GM20431 (cell line): ENCODE results near the gene HTR3A.
"Not testable (repeated sequence)": the region's sequence is repeated elsewhere in the genome, so short reads cannot be mapped to it uniquely, and the experiment has no call there.

Source experiments
- in situ Hi-C: fragments of 300-500 bp; cut with MseI, MboI; formaldehyde crosslinking; loops from one replicate; pipeline ENCODE4 v1.15.0; 2020; ENCODE audit warnings: low sequenced_read_pairs; ENCODE audit not compliant: unreplicated experiment

Gene HTR3A

GRCh38 chr11:113974741-113975470 lies at the start of gene HTR3A:
Gene HTR3A, plus strand, starts transcription at chr11:113975108. Its CDS starts 218 bp downstream, at chr11:113975326.
- in situ Hi-C loops: loop anchor here (25.0 kb wide), 1 partner anchor 287 kb away; no protein-coding TSS in a partner anchor

GRCh38 chr11:113926273-113927197 lies 48.4 kb upstream of the HTR3A start:
- in situ Hi-C loops: no loop called here

DNA sequence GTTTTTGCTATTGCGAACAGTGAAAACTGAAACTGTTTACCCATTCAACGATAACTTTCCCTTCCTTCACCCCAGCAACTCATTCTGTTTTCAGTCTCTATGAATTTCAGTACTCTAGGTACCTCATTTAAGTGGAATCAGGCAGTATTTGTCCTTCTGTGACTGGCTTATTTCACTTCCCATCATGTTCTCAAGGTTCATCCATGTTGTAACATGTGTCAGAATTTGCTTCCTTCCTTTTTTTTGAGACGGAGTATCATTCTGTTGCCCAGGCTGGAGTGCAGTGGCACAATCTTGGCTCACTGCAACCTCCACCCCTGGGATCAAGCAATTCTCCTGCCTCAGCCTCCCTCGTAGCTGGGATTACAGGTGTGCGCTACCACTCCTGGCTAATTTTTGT lies 46.6 kb upstream of the HTR3A start:
- in situ Hi-C loops: no loop called here

DNA sequence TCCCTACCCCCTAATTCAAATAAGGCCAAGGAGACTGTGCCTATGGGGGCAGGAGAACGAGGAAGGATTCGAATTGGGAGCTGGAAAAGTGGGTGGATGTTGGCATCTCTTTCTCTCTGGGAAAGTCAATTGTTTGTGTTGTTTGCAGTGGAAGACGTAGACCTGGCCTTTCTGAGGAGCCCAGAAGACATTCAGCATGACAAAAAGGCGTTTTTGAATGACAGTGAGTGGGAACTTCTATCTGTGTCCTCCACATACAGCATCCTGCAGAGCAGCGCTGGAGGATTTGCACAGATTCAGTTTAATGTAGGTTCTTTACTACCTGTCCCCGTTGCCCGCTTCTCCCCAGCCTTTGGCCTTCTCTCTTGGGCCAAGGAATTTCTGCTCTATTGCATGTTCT lies 42.1 kb upstream of the HTR3A start:
- in situ Hi-C loops: no loop called here

DNA sequence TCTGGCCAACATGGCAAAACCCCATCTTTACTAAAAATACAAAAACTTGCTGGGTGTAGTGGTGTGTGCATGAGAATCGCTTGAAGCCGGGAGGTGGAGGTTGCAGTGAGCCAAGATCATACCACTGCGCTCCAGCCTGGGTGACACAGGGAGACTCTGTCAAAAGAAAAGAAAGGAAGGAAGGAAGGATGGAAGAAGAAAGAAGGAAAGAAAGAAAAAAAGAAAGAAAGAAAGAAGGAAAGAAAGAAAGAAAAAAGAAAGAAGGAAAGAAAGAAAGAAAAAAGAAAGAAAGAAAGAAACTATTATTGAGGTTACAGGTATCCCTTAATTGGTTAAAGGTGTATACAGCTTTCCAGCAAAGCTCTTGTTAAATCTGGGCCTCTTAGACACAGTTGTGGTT lies 40.7 kb upstream of the HTR3A start:
- in situ Hi-C loops: not testable (repeated sequence)

DNA sequence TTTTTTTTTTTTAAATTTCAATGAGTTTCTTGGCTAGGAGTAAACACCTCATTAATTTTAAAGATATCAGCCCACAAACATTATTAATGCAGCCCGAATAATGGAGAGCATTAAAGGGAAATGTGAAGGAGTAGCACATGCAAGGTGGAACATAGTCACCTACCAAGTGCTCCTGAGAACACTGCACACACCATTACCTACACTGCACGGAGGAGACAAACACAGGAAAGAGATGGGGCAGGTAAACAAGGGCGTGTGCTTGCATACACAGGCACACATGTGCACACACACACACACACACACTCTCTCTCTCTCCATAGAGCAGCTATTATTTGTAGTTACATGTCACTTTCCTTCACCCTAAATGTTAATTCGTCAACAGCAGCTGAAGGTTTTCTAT lies 40.1 kb upstream of the HTR3A start:
- in situ Hi-C loops: no loop called here

DNA sequence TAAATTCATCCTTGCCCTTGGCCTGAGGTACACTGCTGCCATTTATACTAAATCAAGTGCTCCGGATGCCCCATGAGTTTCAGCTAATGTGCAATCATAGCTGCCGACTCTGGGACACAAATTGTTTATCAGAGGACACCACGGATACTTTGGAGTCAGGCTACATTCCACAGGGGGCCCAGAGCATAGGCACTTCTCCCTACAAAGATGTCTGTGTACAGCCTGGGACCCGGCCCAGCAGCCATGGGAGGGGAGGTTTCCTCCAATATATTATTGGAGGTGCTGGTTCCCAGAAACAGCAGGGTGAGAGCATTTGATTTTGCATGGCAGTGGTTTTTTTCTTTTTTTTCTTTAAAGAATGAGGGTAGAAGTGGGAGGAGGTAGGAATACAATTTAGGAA lies 39.0 kb upstream of the HTR3A start:
- in situ Hi-C loops: no loop called here

GRCh38 chr11:113937918-113938317 lies 37.0 kb upstream of the HTR3A start:
- in situ Hi-C loops: no loop called here

DNA sequence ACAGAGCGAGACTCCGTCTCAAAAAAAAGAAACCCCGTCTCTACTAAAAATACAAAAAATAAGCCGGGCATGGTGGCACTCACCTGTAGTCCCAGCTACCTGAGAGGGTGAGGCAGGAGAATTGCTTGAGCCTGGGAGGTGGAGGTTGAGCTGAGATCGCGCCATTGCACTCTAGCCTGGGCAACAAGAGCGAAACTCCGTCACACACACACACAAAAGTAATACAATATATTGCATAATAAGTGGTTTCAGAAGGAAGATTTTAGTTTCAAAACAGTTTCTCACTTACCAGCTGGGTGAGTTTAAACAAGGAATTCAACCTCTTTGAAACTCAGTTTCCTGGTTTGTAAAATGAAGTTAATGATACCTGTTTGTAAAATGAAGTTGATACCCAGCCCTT lies 32.7 kb upstream of the HTR3A start:
- in situ Hi-C loops: no loop called here

- in situ Hi-C loops: not testable (repeated sequence)
These were observed 28.7 kb upstream of the HTR3A start for GRCh38 chr11:113946162-113946561.

GRCh38 chr11:113947994-113948393 lies 26.9 kb upstream of the HTR3A start:
- in situ Hi-C loops: no loop called here

GRCh38 chr11:113949891-113950290 lies 25.0 kb upstream of the HTR3A start:
- in situ Hi-C loops: no loop called here

DNA sequence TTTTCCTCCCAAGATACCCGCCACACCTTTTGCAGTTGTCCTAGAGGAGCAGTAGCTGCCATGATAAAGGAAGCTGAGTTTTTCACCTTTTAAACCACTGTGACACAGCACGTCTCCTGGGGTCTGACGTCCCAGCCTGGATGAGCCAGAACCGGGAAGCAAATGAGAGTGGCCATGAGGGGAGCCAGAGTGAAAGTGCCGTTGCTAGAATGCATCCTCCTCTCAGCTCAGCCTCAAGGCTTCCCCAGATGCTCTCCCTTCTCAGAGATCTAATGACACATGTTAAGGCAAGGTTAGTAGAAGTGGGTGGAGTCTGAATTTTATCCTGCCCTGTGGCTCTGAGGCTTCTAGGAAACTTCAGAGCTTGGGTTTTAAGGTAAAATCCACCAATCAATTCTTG lies 23.4 kb upstream of the HTR3A start:
- in situ Hi-C loops: no loop called here

DNA sequence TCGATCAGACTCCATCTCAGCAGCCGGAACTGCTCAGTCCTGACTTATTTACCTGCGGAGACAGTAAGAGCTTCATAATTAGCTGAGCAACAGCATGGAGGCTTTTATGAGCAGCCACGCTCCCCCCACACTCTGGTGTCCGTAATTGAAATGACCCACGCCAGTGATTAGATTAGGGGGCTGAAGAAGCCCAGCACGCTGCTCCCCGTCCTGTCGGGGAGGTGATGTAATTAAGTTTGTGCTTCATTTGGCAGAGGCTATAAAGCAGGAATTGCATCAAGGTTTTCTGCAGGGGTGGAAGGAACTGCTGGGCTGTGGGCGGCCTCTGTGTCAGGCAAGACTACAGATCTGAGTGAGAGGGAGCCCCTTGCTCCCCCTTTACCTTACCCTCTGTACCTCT lies 22.8 kb upstream of the HTR3A start:
- in situ Hi-C loops: no loop called here

- in situ Hi-C loops: no loop called here
These were observed 22.3 kb upstream of the HTR3A start for GRCh38 chr11:113952588-113952987.

GRCh38 chr11:113954235-113954634 lies 20.7 kb upstream of the HTR3A start:
- in situ Hi-C loops: no loop called here

GRCh38 chr11:113956986-113957385 lies 17.9 kb upstream of the HTR3A start:
- in situ Hi-C loops: no loop called here

DNA sequence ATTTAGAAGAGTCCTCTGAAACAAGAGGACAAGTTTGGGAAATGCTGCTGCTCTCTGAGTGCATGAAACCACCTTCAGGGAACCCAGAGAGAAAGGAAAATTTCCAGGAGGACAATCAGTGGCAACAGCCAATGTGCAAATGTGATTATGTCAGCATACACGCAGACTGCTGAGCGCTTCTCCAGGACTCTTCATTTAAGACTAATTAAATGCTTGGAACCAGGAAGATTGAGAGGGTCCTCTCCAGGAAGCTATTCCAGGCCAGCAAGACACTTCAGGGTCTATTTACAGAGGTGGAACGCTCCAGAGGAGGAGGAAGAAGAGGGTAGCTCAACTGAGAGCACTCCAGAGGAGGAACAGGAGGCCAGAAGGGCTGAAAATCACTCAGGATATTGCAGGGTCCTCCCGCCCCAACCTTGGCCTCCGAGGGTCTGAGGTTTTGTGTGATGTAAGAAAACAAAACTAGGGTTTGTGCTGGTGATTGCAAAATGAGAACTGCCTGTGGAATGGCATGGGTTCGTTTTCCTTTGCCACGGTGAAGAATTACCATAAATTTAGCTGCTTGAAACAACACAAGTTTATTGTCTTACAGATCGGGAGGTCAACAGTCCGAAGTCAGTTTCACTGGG lies 14.1 kb upstream of the HTR3A start:
- in situ Hi-C loops: no loop called here

- in situ Hi-C loops: no loop called here
These were observed 7.5 kb upstream of the HTR3A start for GRCh38 chr11:113967361-113967760.

DNA sequence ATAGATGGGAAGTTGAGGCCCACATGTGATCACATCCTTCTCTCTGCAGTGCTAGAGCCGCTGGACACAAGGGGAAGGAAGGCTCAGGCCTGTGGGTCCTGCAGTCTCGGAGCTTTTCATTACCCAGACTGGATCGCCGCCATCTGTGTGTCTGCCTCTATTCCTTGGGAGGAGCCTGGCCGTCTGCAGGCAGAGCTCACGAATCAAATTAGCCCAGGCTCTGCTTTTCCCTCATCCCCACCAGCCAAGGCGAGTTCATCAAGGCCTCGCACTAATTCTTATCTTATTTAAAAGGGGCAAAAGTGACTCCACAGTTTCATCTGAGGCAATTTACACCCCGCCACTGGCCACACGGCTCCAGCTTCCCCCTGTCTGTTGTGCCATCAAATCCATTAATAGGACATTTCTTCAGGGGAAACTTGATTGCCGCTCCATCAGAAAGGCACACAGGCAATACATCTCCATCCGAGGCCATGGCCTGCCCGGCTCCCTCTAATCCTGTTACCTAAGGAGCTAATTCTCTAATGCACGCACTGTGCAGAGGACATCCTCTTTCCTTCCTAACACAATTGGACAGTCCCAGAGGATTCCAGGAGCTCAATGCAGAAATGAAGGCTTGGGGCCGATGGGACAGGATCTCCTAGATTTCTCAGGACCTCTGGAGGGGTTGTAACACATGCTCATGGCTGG lies 3.3 kb upstream of the HTR3A start:
- in situ Hi-C loops: no loop called here
